ENCODE results near the gene C9orf152. TPM values are rescaled to one million over a fixed set of nuclear protein-coding genes. Genes with fewer than 3 reads are reported as not detected.

C9orf152 gene
- total and polyA plus RNA-seq, 10 of the 15 experiments (the other 5 are each of a cell fraction or from before 2014, with no cell fraction given) = 0.04 TPM; not detected in 9

DNA sequence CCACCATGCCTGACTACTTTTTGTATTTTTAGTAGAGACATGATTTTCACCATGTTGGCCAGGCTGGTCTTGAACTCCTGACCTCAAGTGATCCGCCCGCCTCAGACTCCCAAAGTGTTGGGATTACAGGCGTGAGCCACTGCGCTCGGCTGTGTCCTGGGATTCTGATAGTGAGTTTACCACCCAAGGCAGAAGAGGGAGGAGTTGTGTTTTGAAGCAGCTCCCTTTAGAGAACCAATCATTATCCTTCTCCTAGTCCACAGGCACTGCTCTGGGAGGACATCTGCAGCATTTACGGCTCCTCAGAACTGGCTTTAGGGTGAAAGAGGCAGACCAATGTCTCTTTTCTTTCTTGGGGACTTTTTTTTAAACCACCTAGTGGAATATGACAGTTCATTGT is 5.7 kb downstream of the C9orf152 start:
- Histone ChIP-seq H3K9me3 (replicated peaks; ENCODE audit: control insufficient read depth, insufficient read depth, low read length) (no peaks in the 10 kb centered on the region), H3K79me2 (ENCODE audit: control insufficient read depth, insufficient read depth, low read length) (no peaks in the 10 kb centered on the region), H3K27me3 (replicated peaks in 1 of 2; ENCODE audit: control insufficient read depth in 2 of 2, insufficient read depth in 2 of 2, low read length in 1 of 2) (no peaks in the 10 kb centered on the region), H3K4me1 (ENCODE audit: control insufficient read depth, insufficient read depth, low read length) (no peaks in the 10 kb centered on the region), H3K4me3 (no peak overlapping the region), H3K9ac (ENCODE audit: control insufficient read depth, insufficient read depth, low read length) (no peak overlapping the region), H2AFZ (ENCODE audit: control insufficient read depth, low read depth, low read length) (no peak overlapping the region), H4K20me1 (ENCODE audit: control insufficient read depth, insufficient read depth) (no peaks in the 10 kb centered on the region), H3K36me3 (ENCODE audit: control insufficient read depth in 2 of 2, insufficient read depth in 2 of 2, low read length in 1 of 2) (no peaks in the 10 kb centered on the region), H3K4me2 (ENCODE audit: control insufficient read depth, insufficient read depth) (no peak overlapping the region), H3K27ac (ENCODE audit: control insufficient read depth, insufficient read depth) (no peak overlapping the region)
- intact Hi-C loops (cut with micrococcal nuclease; ENCODE audit: unreplicated experiment) (no loop called here), in situ Hi-C loops (cut with MboI) (no loop called here)
- ATAC-seq (no peak), DNase-seq (ENCODE audit: low read depth, low spot score) (no peak), FAIRE-seq (no peak)
- ChIA-PET RAD21 (ENCODE audit: unreplicated experiment) (no interaction called here), POLR2A (interaction anchor here (0.7 kb wide), 1 partner anchor 56 kb away, joined by 4 read pairs; no protein-coding TSS in a partner anchor), SMC1A (ENCODE audit: uncharacterized antibody, unreplicated experiment) (interaction anchor here (1.2 kb wide), 1 partner anchor 16 kb away, joined by 4 read pairs; no protein-coding TSS in a partner anchor), CTCF (no interaction called here)
- 87% methylated on average over 6 of the region's 6 CpGs for WGBS (ENCODE audit: insufficient coverage, insufficient replicate concordance, low lambda C conversion rate, missing lambda C conversion rate)
- BruUV-seq (replicated peaks) = no TSS peak
- TF ChIP-seq CHD1 (IDR thresholded peaks at IDR 0.05; ENCODE audit: low read depth, low read length) (no peak), SREBF1 (IDR thresholded peaks at IDR 0.05; ENCODE audit: low read length) (no peak), PML (IDR thresholded peaks at IDR 0.05; ENCODE audit: low read length) (no peak), SMARCA5 (IDR thresholded peaks at IDR 0.05) (no peak), SUPT20H (IDR thresholded peaks at IDR 0.05; ENCODE audit: borderline replicate concordance, control insufficient read depth, low read depth, low read length) (no peak), RUNX3 (IDR thresholded peaks at IDR 0.05; ENCODE audit: low read length) (no peak), MYB (IDR thresholded peaks at IDR 0.05; ENCODE audit: borderline replicate concordance, low read depth, low read length) (no peak), NKRF (conservative IDR thresholded peaks at IDR 0.05) (no peak), E4F1 (IDR thresholded peaks at IDR 0.05; ENCODE audit: borderline replicate concordance, partially characterized antibody) (no peak), BACH1 (IDR thresholded peaks at IDR 0.05; ENCODE audit: borderline replicate concordance) (no peak), POU2F2 (IDR thresholded peaks at IDR 0.05; ENCODE audit: borderline replicate concordance, low read depth, low read length) (no peak), MXI1 (IDR thresholded peaks at IDR 0.05; ENCODE audit: low read depth, low read length) (no peak)
- TF ChIP-seq, protein P1, sequence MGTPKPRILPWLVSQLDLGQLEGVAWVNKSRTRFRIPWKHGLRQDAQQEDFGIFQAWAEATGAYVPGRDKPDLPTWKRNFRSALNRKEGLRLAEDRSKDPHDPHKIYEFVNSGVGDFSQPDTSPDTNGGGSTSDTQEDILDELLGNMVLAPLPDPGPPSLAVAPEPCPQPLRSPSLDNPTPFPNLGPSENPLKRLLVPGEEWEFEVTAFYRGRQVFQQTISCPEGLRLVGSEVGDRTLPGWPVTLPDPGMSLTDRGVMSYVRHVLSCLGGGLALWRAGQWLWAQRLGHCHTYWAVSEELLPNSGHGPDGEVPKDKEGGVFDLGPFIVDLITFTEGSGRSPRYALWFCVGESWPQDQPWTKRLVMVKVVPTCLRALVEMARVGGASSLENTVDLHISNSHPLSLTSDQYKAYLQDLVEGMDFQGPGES (IDR thresholded peaks at IDR 0.05) = no peak
- TF ChIP-seq, protein P2, sequence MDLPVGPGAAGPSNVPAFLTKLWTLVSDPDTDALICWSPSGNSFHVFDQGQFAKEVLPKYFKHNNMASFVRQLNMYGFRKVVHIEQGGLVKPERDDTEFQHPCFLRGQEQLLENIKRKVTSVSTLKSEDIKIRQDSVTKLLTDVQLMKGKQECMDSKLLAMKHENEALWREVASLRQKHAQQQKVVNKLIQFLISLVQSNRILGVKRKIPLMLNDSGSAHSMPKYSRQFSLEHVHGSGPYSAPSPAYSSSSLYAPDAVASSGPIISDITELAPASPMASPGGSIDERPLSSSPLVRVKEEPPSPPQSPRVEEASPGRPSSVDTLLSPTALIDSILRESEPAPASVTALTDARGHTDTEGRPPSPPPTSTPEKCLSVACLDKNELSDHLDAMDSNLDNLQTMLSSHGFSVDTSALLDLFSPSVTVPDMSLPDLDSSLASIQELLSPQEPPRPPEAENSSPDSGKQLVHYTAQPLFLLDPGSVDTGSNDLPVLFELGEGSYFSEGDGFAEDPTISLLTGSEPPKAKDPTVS (IDR thresholded peaks at IDR 0.05; ENCODE audit: low read depth, low read length) = no peak
- TF ChIP-seq, protein P3, sequence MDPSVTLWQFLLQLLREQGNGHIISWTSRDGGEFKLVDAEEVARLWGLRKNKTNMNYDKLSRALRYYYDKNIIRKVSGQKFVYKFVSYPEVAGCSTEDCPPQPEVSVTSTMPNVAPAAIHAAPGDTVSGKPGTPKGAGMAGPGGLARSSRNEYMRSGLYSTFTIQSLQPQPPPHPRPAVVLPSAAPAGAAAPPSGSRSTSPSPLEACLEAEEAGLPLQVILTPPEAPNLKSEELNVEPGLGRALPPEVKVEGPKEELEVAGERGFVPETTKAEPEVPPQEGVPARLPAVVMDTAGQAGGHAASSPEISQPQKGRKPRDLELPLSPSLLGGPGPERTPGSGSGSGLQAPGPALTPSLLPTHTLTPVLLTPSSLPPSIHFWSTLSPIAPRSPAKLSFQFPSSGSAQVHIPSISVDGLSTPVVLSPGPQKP (IDR thresholded peaks at IDR 0.05; ENCODE audit: low read depth, low read length) = no peak
- TF ChIP-seq, protein P4, sequence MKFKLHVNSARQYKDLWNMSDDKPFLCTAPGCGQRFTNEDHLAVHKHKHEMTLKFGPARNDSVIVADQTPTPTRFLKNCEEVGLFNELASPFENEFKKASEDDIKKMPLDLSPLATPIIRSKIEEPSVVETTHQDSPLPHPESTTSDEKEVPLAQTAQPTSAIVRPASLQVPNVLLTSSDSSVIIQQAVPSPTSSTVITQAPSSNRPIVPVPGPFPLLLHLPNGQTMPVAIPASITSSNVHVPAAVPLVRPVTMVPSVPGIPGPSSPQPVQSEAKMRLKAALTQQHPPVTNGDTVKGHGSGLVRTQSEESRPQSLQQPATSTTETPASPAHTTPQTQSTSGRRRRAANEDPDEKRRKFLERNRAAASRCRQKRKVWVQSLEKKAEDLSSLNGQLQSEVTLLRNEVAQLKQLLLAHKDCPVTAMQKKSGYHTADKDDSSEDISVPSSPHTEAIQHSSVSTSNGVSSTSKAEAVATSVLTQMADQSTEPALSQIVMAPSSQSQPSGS (IDR thresholded peaks at IDR 0.05; ENCODE audit: low read length) = no peak

All from GM12878 (cell line).